ENCODE measurements around the gene FBXL3.
"Not testable (repeated sequence)": the region's sequence is repeated elsewhere in the genome, so short reads cannot be mapped to it uniquely, and the experiment has no call there.

The FBXL3 gene

GRCh38 chr13:76969488-76970365, 57.2 kb downstream of the FBXL3 start:
- no peak overlapping the region for H3K4me3 ChIP-seq (replicated peaks; ENCODE audit: low read depth, low read length)
- TF ChIP-seq CTCF (IDR thresholded peaks at IDR 0.05; ENCODE audit: low read length, missing control alignments): no peak
- no peak for DNase-seq (ENCODE audit: low read depth)

GRCh38 chr13:76968041-76968440, 58.9 kb downstream of the FBXL3 start:
- no peak for TF ChIP-seq CTCF (IDR thresholded peaks at IDR 0.05; ENCODE audit: low read length, missing control alignments)
- H3K4me3 ChIP-seq (replicated peaks; ENCODE audit: low read depth, low read length): no peak overlapping the region
- DNase-seq (ENCODE audit: low read depth): no peak

- DNase-seq (ENCODE audit: low read depth): no peak
- no peak overlapping the region for H3K4me3 ChIP-seq (replicated peaks; ENCODE audit: low read depth, low read length)
- TF ChIP-seq CTCF (IDR thresholded peaks at IDR 0.05; ENCODE audit: low read length, missing control alignments): no peak
These were observed 59.9 kb downstream of the FBXL3 start for GRCh38 chr13:76967031-76967430.

GRCh38 chr13:76965759-76966421, 61.1 kb downstream of the FBXL3 start:
- H3K4me3 ChIP-seq (replicated peaks; ENCODE audit: low read depth, low read length): no peak overlapping the region
- peak; percentile 84 for DNase-seq (ENCODE audit: low read depth)
- TF ChIP-seq CTCF (IDR thresholded peaks at IDR 0.05; ENCODE audit: low read length, missing control alignments): no peak

GRCh38 chr13:76959734-76960133, 67.2 kb downstream of the FBXL3 start:
- not testable (repeated sequence) for H3K4me3 ChIP-seq (replicated peaks; ENCODE audit: low read depth, low read length)

GRCh38 chr13:76958841-76959432, 68.0 kb downstream of the FBXL3 start:
- no peak for DNase-seq (ENCODE audit: low read depth)
- no peak for TF ChIP-seq CTCF (IDR thresholded peaks at IDR 0.05; ENCODE audit: low read length, missing control alignments)
- H3K4me3 ChIP-seq (replicated peaks; ENCODE audit: low read depth, low read length): no peak overlapping the region

More at GRCh38 chr13:76959734-76960133, 67.2 kb downstream of the FBXL3 start:
- DNase-seq (ENCODE audit: low read depth): not testable (repeated sequence)

- no peak for TF ChIP-seq CTCF (IDR thresholded peaks at IDR 0.05; ENCODE audit: low read length, missing control alignments)
- no peak overlapping the region for H3K4me3 ChIP-seq (replicated peaks; ENCODE audit: low read depth, low read length)
- DNase-seq (ENCODE audit: low read depth): no peak
These were observed 71.3 kb downstream of the FBXL3 start for GRCh38 chr13:76955661-76956060.
